HG03432 (cell line): Measurements from ENCODE around the gene MOG.

ENCODE experiments used
- ATAC-seq: cut with Tn5 transposase; IDR thresholded peaks from one replicate; pipeline ENCODE4 v1.9.1; 2021; ENCODE audit warnings: mild to moderate bottlenecking, moderate library complexity; ENCODE audit not compliant: unreplicated experiment

Gene MOG

GRCh38 chr6:29674008-29674407, 17.1 kb downstream of the MOG start:
- no peak for ATAC-seq

- ATAC-seq, result no peak
Measured at GRCh38 chr6:29675561-29675960, 18.7 kb downstream of the MOG start.

GRCh38 chr6:29676981-29677601, 20.2 kb downstream of the MOG start:
- ATAC-seq, result no peak

- no peak for ATAC-seq
Measured at GRCh38 chr6:29678114-29678513, 21.2 kb downstream of the MOG start.

- ATAC-seq, result no peak
Measured at GRCh38 chr6:29679962-29680361, 23.1 kb downstream of the MOG start.

GRCh38 chr6:29680416-29680815, 23.5 kb downstream of the MOG start:
- no peak for ATAC-seq

GRCh38 chr6:29680904-29681303, 24.0 kb downstream of the MOG start, which contains the start of gene ZFP57:
Gene ZFP57, minus strand, starts transcription at chr6:29681152. Its CDS starts 4,149 bp downstream, at chr6:29677003.
- no peak for ATAC-seq

- no peak for ATAC-seq
Measured at GRCh38 chr6:29681811-29682210, 24.9 kb downstream of the MOG start.

- ATAC-seq, result no peak
Measured at GRCh38 chr6:29685718-29686326, 28.9 kb downstream of the MOG start.

GRCh38 chr6:29694637-29695036, 37.7 kb downstream of the MOG start:
- no peak for ATAC-seq

GRCh38 chr6:29696147-29697125, 39.5 kb downstream of the MOG start:
- ATAC-seq, result no peak

- no peak for ATAC-seq
Measured at GRCh38 chr6:29702519-29703103, 45.7 kb downstream of the MOG start.

GRCh38 chr6:29705389-29706231, 48.7 kb downstream of the MOG start:
- ATAC-seq, result no peak

- no peak for ATAC-seq
Measured at GRCh38 chr6:29708432-29709179, 51.7 kb downstream of the MOG start.

- no peak for ATAC-seq
Measured at GRCh38 chr6:29709188-29709587, 52.3 kb downstream of the MOG start.

GRCh38 chr6:29710281-29710941, 53.5 kb downstream of the MOG start:
- no peak for ATAC-seq

GRCh38 chr6:29720863-29721262, 64.0 kb downstream of the MOG start:
- ATAC-seq, result no peak
